Activated gamma-delta T cell (primary cell): ENCODE data around the gene BRAF.
"Not testable (repeated sequence)": the region's sequence is repeated elsewhere in the genome, so short reads cannot be mapped to it uniquely, and the experiment has no call there.

ENCODE experiments used
- DNase-seq: peaks from one replicate; lab custom pipeline; 2025; lab: John Stamatoyannopoulos, UW

BRAF gene

DNA sequence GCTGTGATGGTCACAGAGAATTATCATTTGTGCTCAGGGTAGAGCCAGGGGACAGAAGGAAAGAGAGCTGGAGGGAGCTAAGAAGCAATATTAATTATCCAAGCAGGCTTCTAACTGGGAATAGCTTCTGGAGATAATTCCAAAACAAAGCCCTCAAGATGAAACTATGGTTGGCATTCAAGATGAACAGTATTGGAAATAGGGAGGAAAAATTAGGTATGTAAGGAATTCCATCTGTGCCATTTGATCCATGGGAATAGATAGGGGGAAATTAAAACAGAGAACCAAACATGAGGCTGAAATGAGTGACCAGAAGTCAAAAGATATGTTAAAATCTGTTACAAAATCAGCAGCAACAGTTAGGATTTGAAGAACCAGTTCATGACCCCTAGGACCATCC lies 152.9 kb downstream of the BRAF start:
- no peak for DNase-seq

DNA sequence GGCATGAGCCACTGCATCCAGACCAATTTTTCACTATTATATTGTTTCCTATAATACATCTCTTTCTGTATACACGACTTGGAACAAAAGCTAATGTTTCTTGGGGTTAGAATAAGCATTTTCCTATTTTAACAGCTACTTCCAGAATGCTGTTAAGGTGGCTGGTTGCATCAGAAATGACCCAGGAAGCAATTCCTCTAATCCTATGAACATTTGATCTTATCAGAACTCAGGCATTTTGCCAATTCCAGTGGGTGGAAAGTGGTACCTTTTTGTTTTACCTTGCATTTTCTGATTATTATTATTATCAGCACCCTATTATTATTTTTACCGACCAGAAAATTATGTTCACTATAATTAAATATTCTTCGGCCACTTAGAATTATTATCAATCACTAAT lies 154.9 kb downstream of the BRAF start:
- no peak for DNase-seq

DNA sequence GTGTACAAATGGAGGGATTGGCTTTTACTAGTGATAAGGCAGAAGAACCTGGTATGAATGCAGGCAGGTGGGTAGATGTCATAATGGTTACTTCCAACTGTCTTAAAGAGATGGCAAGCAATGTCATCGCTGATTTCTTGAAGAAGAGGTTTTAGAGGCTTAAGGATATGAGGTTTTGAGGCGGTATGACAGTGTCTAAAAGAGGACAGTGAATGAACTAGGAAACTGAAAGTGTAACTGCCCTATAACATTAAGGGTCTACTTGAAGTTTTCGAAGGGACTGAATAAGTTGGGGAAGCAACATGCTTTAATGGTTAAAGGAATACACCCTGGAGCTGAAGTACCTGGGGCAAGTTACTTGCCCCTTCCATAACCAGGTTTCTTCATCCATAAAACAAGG lies 157.3 kb downstream of the BRAF start:
- no peak for DNase-seq

DNA sequence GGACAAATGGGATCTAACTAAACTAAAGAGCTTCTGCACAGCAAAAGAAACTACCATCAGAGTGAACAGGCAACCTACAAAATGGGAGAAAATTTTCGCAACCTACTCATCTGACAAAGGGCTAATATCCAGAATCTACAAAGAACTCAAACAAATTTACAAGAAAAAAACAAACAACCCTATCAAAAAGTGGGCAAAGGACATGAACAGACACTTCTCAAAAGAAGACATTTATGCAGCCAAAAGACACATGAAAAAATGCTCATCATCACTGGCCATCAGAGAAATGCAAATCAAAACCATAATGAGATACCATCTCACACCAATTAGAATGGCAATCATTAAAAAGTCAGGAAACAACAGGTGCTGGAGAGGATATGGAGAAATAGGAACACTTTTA lies 159.3 kb downstream of the BRAF start:
- not testable (repeated sequence) for DNase-seq

DNA sequence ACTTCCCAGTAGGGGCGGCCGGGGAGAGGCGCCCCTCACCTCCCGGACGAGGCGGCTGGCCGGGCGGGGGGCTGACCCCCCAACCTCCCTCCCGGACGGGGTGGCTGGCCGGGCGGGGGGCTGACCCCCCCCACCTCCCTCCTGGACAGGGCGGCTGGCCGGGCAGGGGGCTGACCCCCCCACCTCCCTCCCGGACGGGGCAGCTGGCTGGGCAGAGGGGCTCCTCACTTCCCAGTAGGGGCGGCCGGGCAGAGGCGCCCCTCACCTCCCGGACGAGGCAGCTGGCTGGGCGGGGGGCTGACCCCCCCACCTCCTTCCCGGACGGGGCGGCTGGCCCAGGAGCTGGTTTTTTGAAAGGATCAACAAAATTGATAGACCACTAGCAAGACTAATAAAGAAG lies 161.6 kb downstream of the BRAF start:
- not testable (repeated sequence) for DNase-seq

DNA sequence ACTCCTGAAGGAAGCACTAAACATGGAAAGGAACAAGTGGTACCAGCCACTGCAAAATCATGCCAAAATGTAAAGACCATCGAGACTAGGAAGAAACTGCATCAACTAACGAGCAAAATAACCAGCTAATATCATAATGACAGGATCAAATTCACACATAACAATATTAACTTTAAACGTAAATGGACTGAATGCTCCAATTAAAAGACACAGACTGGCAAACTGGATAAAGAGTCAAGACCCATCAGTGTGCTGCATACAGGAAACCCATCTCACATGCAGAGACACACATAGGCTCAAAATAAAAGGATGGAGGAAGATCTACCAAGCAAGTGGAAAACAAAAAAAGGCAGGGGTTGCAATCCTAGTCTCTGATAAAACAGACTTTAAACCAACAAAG lies 163.4 kb downstream of the BRAF start:
- DNase-seq: not testable (repeated sequence)

DNA sequence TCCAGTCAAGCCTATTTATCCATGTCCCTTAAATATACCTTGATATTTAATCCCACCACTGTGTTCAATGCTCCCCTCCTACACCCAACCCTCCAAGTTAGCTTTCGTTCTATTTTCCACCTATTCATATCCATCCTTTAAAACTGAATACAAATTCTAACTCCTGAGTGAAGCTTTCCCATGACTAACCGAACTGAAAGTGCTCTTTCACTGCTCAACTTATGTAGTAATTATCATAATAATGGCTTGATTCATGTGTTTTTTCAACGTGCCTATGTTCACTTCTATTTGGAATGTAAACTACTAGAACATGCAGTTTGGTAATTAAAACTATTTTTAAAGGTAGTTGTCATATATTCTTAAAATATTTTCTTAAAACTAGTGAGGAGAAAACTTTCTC lies 170.2 kb downstream of the BRAF start:
- DNase-seq: no peak

DNA sequence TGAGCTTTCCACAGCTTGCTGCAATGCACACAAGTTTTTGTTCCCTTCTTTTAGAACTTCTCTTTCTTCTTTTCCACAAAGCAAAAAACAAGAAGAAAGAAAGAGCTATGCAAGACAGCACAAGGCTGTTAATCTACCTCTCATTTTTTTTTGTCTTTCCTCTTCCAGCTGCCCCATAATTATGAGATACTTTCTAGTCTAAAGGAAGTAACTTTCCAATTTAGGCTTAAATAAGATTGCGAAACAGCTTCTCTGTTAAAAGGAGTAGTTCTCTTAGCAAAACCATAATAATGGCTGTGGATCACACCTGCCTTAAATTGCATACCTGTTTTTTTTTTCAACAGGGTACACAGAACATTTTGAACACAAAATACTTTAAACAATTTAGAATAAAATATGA lies 172.2 kb downstream of the BRAF start:
- no peak for DNase-seq

DNA sequence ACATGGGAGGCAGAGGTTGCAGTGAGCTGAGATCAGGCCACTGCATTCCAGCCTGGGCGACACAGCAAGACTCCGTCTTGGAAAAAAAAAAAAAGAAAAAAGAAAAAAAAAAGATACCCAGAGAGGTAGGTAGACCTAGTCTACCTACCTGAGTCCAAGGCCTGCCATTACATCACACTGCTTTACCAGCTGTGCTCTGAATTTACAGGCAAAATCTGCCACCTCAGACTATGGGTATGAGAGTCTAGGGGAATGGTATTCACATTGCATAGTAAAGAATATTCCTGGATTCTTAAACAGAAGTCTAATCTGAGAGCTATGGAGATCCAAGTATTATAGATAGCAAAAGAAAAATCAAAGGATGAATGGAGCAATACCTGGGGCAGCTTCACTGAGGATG lies 178.0 kb downstream of the BRAF start:
- DNase-seq: no peak

DNA sequence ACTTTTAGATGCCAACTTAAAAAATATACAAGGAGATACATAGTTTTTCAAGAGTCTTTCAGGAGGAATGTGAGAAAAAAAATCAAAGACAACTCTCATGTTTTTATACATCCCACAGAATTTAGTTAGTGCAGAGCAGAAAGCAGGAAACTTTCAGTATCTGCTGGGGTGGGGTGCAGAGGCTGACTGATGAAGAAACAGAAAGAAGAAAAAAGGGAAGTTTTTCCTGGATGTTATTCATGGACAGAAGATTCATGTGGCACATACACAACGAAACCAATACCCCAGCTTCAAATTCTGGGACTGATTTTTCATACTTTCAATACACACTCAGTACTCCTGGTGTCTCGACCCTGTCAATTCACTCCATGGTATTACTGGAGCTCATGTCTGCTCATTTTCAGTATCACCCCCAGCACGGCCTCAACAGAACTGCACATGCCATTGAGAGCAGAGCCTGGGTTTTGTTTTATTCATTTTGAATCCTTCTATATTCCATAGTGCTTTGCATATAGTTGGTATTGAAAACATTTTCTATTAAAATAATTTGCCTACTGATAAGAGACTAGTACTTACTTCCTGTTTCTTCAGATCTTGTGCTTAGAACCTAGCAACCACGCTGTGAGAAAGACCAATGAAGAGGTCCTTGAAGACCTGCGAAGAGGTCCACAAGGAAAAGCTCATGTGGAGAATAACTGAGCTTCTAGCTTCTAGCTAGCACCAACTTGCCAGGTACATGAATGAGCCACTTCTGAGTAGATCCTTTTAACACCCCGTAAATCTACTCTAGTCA lies 179.3 kb downstream of the BRAF start:
- DNase-seq: no peak

DNA sequence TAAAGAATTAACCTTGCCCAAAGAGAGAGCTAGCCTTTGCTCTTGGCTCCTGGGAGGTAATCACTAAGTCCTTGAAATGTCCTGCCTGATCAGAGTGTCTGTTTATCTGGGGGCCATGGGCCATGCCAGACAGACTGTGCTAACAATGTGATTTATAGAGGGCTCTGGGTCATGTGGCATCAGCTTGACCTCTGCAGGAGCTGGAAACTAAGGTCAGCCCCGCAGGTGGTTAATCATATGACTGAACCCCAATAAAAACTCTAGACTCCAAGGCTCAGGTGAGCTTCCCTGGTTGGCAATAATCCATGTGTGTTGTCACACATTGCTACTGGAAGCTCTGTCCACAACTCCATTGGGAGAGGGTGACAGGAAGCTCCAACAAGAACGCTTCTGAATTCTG lies 180.7 kb downstream of the BRAF start:
- no peak for DNase-seq

DNA sequence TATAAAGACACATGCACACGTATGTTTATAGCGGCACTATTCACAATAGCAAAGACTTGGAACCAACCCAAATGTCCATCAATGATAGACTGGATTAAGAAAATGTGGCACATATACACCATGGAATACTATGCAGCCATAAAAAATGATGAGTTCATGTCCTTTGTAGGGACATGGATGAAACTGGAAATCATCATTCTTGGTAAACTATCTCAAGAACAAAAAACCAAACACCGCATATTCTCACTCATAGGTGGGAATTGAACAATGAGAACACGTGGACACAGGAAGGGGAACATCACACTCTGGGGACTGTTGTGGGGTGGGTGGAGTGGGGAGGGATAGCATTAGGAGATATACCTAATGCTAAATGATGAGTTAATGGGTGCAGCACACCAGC lies 181.5 kb downstream of the BRAF start:
- not testable (repeated sequence) for DNase-seq

DNA sequence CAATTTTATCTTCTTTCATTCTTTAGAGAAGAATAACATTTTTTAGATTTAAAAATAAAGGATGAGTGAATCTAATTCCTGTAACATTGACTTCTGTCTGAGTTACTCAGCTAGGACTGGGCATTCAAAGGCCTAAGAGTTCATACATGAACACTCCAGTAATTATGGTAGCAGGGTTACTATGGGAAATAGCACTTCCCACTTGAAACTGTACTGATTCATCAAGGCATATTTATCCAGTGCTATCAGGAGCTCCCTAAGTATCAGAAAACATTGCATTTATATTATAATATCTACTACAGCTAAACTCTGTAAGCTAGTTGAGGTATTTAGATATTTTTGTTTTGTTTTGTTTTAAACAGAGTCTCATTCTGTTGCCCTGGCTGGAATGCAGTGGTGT lies 186.4 kb downstream of the BRAF start:
- no peak for DNase-seq

DNA sequence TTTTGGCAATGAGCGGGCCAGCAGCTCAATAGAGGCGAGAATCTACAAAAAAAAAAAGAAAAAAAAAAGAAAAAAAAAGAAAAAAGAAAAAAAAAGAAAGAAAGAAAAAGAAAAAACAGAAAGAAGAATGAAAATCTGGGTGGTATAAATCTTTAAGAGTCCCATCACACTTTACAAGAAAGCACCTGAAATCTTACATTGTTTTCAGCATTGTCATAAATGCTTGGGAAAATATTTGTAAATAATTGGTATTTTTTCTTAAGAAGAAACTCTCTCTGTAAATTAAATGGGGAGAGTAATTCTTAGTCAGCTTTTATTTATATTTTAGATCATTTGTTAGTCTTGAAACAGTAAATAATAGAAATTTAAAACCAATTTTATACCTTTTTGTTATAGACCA lies 190.0 kb downstream of the BRAF start:
- no peak for DNase-seq

DNA sequence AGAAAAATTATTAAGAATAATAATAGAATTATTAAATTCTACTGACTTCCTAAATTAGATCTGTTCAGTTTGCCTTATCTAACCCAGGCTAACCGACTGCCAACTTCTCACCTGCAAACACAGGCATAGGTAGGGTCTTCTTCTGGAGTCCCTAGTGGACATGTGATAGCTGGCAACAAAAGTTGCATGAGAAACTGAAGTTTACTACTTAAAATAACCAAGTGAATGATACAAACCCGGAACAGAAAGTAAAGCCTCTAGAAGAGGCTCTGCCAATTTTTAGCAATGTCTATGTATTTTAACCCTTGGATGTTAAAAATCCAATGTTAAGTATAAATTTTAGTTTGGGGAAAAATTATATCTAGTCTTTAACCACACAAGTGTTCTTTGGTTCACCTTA lies 190.6 kb downstream of the BRAF start:
- no peak for DNase-seq

DNA sequence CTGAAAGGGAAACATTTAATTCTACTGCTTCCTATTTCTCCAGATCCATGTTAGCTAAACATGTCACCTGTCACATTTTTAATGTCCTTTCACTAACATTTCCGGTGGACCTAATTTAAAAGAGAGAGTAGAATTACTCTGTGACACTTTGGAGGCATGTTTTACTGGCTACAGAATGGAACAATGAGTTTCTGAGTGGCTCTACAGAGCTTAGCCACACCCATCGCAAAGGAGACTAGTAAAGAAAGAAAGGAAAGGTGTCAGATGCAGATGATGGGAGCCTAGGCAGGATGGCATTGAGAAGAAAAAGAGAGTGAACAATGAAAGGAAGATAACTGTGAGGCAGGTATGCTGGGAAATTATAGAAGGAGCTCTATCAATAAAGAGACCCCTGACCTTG lies 192.3 kb downstream of the BRAF start:
- no peak for DNase-seq

DNA sequence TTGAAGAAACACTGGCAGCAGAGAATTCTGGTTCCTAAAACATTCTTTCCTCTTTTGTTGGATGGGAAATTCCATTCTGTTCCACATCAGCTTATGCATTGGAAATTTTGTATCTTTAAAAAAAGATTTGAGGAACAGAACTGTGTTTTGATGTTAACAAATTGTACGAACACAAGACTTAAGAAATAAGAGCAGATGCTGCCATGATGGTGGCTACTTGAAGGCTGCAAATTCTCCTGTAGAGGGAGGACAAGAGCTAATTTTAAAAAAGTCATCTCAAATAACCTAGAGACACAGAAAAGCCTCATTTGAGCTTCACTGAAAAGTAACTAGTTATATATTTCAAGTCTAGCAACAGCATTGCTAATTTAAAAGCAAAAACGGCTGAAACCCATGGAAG lies 198.4 kb downstream of the BRAF start:
- DNase-seq: no peak

DNA sequence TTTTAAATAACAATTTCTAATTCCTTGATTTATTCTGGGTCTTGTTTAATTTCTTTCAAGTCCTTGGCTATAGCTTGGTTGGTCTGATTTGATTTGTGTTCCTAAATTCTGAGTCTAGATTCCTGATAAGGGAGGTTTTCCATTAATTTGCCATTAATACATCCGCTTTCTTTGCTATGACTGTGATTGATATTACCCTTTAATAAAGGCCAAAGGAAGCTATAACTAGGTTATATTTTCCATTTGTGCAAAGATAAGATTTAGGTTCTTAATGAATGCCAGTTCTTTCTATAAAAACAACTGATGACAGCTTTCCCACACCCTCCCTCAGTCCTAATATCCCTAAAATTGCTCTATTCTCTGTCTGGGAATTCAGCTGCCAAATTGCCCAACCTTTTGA lies 200.0 kb downstream of the BRAF start:
- DNase-seq: no peak

DNA sequence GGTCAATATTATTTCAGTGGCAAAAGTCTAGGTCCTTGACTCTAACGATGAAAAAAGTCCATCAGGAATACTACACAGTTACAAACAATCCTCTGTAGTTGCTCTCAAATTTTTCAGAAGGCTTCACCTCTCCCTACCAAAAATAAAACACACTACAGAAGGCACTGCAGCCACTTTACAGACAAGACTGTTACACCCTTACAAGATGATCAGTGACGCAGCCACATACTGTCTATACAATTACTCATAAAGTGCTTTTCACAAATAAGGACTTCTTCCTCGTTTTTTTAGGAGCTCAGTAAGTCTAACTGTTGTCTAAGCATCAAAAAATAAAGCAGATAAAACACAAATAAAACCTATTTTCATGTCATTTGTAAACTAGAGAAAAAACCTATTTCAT lies 201.2 kb downstream of the BRAF start:
- DNase-seq: no peak

DNA sequence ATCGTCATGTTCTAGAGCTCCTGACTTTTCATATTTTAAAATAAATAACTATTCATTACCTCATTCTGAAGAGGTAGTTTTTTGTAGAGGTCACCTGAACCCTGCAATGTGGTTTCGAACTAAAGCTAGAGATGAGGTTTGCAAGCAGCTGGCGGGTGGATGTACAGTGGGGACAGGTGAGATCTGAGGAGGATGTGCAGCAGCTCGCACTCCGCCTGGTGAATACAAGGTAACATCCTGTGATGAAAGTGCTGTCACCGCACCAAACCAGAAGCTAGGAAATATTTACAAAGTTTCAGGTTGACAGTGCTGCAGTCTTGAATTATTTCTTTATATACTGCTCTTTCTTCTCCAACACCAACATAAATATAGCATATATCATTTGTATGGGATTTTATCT lies 201.7 kb downstream of the BRAF start:
- DNase-seq: no peak

DNA sequence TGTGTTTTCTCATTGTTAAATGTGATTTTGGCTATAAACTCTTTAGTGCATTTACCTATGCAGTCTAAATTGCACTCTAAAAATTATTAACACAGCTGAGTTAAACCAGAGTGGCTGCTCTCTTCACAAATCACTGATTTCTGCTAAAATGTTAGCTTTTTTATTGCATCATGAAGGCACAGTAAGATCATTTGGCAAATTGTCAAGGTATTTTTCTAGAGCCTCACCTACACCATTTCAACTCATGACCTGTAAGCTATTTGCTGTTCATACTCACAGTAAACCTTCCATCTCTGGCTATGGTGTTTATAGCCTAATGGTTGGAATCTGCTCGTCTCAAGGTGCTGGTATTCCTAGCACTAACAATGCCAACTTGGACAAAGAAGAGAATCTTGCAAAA lies 202.5 kb downstream of the BRAF start:
- DNase-seq: no peak

DNA sequence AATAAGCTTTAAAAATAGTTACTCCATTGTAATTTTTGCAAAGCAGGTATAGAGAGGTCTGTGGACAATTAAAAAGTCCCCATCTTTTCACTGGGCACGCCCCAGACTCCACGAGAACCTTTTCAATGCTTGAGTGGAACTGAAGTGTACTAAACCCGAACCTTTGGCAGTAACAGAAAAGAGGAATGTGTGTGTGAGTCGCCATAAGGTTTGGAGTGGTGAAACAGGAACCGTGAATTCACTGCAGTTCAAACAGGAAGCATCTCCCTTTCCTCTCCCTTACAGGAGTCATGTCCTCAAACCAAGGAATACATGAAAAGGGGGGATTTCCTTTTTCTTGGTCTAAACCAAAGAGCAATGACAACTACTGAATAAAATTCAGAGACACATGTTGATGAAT lies 205.0 kb downstream of the BRAF start:
- DNase-seq: no peak

DNA sequence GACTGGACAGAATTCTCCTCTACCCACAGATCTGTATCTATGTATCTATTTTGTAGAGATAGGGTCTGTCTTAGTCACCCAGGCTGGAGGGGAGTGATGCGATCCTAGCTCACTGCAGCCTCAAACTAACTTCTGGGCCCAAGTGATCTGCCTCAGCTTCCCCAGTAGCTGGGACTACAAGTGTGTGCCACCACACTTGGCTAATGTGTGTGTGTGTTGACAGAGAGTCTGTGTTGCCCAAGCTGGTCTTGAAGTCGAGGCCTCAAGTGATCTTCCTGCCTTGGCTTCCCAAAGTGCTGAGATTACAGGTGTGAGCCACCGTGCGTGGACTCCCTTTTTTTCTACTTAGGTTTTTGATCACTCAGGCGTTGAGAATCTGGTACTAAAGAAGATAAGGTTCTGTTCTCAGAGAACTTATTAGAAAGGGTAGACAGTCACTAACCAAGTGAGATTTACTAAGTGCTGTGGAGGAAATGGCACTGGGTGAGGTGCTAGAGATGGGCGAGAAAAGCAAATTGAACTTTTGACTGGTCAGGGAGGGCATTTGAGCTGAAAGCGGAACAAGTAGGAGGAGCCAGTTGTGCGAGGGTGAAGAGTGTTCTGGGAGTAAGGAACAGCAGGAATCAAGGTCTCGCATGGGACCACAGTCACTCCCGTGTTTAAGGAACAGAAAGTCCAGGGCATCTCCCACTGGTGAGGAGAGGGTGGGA lies 210.2 kb downstream of the BRAF start:
- no peak for DNase-seq

DNA sequence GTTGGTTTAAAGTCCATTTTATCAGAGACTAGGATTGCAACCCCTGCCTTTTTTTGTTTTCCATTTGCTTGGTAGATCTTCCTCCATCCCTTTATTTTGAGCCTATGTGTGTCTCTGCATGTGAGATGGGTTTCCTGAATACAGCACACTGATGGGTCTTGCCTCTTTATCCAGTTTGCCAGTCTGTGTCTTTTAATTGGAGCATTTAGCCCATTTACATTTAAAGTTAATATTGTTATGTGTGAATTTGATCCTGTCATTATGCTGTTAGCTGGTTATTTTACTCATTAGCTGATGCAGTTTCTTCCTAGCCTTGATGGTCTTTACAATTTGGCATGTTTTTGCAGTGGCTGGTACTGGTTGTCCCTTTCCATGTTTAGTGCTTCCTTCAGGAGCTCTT lies 212.3 kb downstream of the BRAF start:
- not testable (repeated sequence) for DNase-seq
